GM19238 (cell line): Measurements from ENCODE around the gene FAM47C.
"Not testable (repeated sequence)": the region's sequence is repeated elsewhere in the genome, so short reads cannot be mapped to it uniquely, and the experiment has no call there.

Source experiments
- DNase-seq: peaks from one replicate; pipeline ENCODE4 v3.0.0; 2011; ENCODE audit warnings: low spot score; ENCODE audit not compliant: insufficient read length

Gene FAM47C

DNA sequence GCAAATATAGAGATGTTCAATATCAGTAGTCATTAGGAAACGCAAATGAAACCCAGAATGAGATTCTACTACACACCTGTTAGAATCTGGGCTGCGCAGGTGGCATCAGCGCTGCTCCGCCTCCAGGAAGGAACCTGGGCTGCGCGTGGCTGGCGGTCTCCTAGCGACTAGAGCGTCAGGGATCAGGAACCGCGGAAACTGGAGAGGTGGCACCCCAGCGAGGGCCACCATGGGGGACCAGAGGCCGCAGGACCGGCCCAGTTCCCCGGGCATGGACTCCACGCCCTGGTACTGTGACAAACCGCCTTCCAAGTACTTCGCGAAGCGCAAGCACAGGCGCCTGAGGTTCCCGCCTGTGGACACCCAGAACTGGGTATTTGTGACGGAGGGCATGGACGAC is at the start of gene FAM47C:
TSS of gene FAM47C (plus strand) at position 185 of the 400 bp plus-strand sequence. CDS start at position 230, 45 bp downstream.
- not testable (repeated sequence) for DNase-seq

DNA sequence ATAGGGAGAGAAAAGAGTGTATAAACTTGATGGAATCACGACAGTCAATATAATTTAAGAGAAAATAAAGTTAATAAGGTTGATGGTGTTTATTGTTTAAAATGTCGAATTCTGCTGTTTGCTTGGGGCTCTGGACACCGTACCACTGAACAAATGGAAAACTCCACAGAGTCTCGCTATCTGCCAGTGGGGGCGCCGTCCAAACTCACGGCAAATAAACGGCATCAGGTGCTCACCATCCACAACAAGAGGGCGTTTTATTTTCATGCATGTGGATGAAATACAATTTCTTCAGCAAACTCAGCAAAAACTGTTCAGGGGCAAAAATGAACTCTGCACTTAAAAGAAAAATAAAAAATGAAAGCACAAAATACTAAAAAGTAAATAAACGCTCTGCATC is 46.6 kb upstream of the FAM47C start:
- DNase-seq = no peak

- no peak for DNase-seq
Measured at GRCh38 chrX:36963069-36963808, 44.9 kb upstream of the FAM47C start.

DNA sequence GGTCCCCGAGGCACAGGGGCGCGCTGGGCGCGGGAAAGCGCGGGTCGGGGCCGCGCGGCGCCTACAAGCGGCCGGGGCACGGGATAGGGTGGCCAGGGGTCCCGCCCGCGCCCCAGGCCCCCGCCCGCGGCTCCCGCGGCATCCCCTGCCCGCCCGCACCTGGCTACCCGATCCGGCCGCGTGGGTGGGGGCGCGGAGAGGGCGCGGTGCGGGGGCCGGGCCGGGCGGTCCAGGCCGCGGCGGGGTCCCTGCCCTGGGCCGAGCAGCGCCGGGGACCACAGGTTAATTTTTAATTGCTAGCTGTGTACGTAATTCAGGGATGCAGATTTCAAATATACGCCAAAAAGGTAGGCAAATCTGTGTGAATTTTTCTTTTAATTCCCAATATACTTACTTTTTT is 44.3 kb upstream of the FAM47C start:
- DNase-seq = no peak

DNA sequence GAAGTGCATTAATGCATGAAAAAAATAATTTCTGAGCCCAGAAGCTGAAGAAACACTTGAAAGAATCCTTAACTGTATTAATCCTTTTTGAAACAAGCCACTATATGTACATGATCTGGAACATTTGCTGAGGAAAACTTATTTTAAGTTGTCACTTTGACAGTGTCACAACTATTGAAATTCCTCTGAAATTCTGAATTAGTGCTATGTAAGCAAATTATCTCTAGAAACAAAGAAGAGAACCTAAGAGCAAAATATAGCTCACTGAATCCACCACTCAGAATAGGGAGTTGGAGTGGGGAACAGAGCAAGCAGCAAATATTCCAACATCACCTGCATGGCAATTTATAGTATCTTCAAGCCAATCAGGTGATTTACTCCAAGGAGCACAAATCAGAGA is 34.6 kb upstream of the FAM47C start:
- DNase-seq = no peak

DNA sequence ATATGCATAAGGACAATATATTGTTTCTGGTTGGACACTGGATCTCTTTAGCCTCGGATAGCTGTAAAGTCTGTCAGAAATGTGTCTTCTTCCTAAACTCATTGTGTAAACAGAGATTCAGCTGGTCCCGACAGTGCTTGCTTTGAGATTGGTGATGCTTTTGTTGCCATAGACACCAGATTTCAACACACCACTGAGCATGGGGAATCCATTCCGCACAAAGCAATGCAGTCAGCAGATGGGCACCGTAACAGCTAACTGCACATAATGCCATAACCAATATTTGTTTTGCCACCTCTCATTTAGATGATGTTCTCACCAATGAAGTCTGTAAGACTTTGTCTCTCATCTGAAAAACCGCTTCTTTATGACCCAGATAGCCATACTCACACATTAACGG is 33.3 kb upstream of the FAM47C start:
- DNase-seq = no peak

- no peak for DNase-seq
Measured at GRCh38 chrX:36978886-36979285, 29.3 kb upstream of the FAM47C start.

DNA sequence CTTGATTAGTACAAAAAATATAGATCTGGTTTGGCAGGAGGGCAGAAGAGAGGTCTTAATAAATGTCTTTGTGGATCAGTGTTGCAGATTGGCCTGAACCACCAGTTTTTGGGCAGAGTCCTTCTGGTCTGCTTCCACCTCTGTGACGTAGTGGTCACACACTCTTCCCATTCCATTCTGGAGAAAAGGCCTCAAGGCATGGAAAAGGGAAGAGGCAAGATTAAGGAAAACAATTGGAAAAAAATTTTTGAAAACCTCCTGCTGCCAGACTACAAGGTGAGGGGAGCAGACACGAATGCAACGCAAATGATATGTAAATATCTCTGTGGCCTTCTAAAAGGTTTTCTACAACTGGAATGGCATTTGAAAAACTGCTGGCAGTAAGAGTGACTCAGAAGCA is 24.3 kb upstream of the FAM47C start:
- DNase-seq = no peak

DNA sequence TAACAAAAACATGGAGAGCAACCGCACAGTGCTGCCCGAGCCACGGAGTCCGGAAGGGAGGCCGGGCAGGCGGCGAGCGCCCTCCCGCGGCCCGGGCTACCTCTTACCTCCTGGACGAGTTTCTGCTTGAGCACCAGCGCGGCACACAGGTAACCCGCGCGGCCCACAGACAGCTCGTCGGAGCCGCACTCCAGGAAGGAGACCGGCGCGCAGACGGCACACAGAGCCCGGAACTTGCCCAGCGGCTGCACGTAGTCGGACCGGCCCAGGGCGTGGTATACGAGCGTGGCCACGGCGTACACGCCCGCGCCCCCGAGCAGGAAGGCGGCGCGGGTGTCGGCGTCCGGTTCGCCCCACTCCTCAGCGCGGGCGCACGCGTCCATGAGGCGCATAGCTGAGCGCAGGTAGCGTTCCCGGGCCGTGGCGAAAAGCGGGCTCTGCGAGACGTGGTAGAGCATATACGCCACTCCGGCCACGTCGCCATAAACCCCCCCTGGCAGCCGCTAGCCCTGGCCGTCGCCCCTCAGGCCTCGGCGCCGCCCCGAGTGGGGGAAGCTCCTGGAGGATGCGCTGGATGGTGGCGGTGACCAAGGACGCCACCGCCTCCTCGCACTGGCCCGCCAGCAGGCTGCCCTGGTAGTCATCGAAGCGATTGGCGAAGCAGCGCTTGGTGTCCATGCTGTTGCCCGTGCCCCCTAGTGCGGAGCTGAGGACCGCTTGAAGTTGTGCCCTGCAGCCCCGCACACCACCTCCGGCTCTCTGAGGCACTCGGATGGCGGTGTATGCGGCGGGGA is 22.6 kb upstream of the FAM47C start:
- not testable (repeated sequence) for DNase-seq

GRCh38 chrX:36986231-36986630 is 21.9 kb upstream of the FAM47C start:
- no peak for DNase-seq

DNA sequence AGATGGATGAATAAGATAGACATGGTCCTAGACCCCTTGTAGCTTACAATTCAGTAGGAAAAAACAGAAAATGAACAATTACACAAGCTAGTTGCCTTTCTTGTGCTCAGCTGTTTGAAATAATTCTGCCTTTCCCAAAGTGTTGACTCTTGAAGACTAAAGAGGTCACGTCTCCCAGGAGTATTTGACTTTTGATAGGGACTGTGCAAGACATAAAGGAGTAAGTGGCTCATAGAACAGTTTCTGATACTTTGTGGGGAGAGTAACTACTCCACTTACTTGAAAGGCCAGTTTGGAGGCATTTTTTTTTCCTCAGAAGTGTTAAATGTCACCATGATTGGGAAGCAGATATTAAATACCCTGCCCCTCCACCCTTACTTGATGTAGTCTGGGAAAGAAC is 21.0 kb upstream of the FAM47C start:
- DNase-seq = not testable (repeated sequence)

- no peak for DNase-seq
Measured at GRCh38 chrX:37000140-37000539, 8.0 kb upstream of the FAM47C start.

GRCh38 chrX:37010496-37010895 is 2.3 kb downstream of the FAM47C start:
- DNase-seq = no peak

DNA sequence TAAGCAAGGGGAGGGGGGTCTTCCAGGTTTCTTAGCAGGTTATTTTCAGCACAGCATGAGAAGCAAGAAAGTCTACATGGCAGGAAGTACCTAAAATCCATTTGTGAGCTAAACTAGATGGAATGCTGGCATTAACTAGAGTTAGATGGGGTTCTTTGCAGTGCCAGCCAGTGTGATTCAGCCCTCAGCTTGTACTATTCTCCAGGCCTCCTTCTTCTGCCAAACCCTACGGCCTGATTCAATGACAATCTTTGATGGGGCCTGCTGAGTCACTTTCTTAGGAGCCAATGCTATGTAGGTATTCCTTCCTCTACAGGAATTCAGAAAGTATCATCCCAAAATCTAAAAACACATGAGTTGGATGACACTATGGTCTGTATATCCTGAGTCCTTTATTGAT is 26.1 kb downstream of the FAM47C start:
- not testable (repeated sequence) for DNase-seq

GRCh38 chrX:37036674-37037220 is 28.6 kb downstream of the FAM47C start:
- not testable (repeated sequence) for DNase-seq

DNA sequence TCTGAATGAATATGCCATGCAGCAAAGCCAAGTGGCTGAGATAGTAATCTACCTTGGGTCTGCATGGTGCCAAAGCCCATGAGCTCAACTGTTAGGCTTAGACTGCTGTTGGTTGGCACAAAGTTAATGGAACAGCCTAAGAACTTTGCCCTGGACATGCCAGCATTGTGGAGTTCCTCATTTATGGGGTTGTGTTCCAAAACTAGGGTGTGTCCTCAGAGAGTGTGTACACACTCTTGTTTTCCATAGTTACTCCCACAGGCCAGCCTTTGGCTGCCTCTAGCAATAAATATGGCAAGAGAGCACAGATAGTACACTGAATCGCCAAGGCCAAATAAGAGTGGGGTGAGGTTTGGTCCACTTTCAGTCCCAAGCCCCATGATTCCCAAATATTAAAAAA is 30.6 kb downstream of the FAM47C start:
- not testable (repeated sequence) for DNase-seq

DNA sequence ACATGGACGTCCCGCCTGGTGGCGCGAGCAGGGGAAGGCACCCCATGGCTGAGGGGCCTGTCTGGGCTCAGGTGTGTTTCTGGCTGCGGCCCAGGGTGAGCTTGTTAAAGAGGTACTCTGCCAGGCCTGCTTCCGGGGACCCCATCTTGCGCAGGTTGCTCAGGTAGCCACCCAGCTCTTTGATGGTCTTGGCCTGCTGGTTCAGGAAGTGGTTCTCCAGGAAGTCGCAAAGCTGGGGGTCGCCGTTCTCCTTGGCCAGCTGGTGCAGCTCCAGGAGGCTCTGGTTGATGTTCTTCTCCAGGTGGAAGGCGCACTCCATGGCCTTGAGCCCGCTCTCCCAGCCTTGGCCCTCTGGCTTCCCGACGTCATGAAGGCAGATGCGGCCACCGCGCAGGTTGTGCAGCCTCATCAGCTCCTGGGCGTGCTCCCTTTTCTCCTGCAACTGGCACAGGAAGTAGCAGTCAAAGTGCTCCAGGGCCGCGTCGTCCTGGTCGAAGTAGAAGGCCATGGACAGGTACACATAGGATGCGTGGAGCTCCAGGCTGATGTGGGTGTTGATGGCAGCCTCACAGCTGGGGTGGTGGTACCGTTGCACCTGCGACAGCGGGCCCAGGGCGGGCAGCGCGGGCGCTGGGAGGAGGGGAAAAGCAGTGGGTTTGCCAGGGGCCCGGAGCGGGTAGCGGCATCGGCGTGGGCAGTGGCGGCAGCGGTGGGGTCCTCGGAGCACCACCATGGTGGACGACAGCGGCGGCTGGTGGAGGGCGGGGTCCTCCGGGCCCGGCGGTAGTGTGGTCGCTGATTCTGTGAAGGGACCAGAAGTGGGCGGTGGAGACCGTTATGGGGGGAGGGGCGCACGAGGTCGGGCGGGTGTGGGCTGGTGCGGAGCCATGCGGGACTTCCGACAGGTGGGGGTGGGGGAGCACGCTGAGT is 35.1 kb downstream of the FAM47C start:
- DNase-seq = not testable (repeated sequence)

GRCh38 chrX:37047776-37048175 is 39.6 kb downstream of the FAM47C start:
- DNase-seq = no peak

GRCh38 chrX:37057572-37057971 is 49.4 kb downstream of the FAM47C start:
- DNase-seq = not testable (repeated sequence)

DNA sequence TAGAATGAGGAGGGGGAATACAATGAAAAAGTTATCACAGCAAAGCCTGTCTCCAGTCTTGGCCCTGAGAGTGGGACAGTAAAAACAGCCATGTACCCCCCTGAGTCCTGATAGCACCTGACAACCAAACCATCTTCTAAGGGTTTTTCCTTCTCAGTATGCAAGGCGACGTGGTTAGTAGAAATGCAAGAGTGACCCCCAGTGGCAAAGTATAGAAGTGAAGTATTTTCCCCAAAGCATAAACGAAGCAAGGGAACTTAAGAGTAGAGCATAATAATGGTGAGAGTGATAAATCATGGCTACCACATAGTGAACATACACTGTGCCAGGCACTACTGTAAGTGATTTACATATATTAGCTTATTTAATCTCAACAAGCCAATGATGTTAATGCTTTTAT is 52.8 kb downstream of the FAM47C start:
- DNase-seq = peak; percentile 1
